ENCODE measurements around the gene PPIF. TPM values are rescaled to one million over a fixed set of nuclear protein-coding genes. Genes with fewer than 3 reads are reported as not detected.

Gene PPIF
- total RNA-seq, 2 experiments from 2014 or later, result 56.9 to 57.0 TPM

DNA sequence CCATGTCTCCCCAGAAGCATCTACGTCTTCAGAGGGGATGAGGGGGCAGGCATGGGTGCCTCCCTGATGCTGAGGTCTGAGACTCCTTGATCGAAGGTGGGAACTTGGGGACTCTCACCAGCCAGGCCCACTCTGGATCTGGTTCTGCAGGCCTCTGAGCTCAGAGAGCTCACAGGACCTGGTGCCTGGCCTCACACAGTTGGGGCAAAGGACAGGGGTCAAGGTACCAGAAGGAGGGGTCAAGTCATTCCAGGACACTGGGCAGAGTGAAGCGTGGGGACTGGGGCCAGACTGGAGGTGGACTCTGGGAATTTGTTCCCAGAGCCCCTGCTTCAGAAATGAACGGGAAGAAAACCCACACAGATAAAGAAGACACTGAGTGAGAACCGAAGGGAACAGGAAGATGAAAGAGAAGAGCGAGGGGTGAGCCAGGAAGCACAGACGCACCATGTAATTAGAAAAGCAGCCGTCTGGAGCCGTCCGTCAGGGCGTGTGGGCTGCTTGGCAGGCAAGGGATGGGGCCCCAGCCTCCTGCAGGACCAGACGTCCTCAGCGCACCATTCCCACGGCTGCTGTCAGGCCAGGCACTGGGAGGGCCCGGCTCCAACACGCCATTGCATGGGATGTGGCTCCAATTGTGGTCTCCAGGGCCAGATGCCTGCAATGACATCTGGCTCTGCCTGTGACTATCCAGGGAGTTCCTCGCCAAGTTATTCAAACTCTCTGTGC is 50.5 kb downstream of the PPIF start:
- H3K4me3 Mint-ChIP-seq, result no peak overlapping the region
- H3K4me1 Mint-ChIP-seq, result peaks cover 3% of the 10 kb centered on the region
- H3K36me3 Mint-ChIP-seq, result no peaks in the 10 kb centered on the region
- ATAC-seq (ENCODE audit: low read depth), result no peak
- H3K27ac Mint-ChIP-seq, result no peak overlapping the region
- H3K9me3 Mint-ChIP-seq, result no peaks in the 10 kb centered on the region
- H3K27me3 Mint-ChIP-seq, result no peaks in the 10 kb centered on the region
- no peak for DNase-seq
- POLR2A ChIA-PET, result no interaction called here

DNA sequence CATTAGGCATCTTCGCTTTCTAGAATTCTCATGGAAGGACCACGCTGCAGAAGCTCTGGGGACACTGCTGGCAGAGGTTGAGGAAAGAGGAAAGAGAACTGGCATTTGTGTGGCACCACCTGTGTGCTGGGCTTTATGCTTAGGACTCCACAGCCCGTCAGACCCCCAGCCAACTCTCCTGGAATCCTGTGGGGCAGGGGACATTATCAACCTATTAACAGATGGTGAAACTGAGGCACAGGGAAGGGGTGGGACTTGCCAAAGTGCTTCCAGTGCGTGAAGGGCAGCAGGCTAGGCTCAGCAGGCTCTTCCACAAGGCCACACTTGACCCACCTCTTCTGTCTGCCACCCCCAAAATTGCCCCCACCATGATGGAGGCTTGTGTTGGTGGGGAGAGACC is 51.4 kb downstream of the PPIF start:
- Mint-ChIP-seq H3K4me3 (no peak overlapping the region), H3K27ac (no peak overlapping the region), H3K36me3 (no peaks in the 10 kb centered on the region), H3K9me3 (no peaks in the 10 kb centered on the region), H3K4me1 (peaks cover 3% of the 10 kb centered on the region), H3K27me3 (no peaks in the 10 kb centered on the region)
- ATAC-seq (ENCODE audit: low read depth), result no peak
- no peak for DNase-seq
- POLR2A ChIA-PET, result no interaction called here

GRCh38 chr10:79399223-79399831 is 52.1 kb downstream of the PPIF start:
- H3K27ac Mint-ChIP-seq, result no peak overlapping the region
- no peak overlapping the region for H3K4me3 Mint-ChIP-seq
- DNase-seq, result no peak
- peaks cover 2% of the 10 kb centered on the region for H3K27me3 Mint-ChIP-seq
- peaks cover 5% of the 10 kb centered on the region for H3K4me1 Mint-ChIP-seq
- ATAC-seq (ENCODE audit: low read depth), result peak; percentile 38
- H3K9me3 Mint-ChIP-seq, result no peaks in the 10 kb centered on the region
- H3K36me3 Mint-ChIP-seq, result no peaks in the 10 kb centered on the region
- POLR2A ChIA-PET, result no interaction called here

GRCh38 chr10:79400146-79401004 is 53.1 kb downstream of the PPIF start:
- Mint-ChIP-seq H3K27me3 (peaks cover 6% of the 10 kb centered on the region), H3K9me3 (no peaks in the 10 kb centered on the region), H3K4me1 (peaks cover 7% of the 10 kb centered on the region), H3K36me3 (no peaks in the 10 kb centered on the region), H3K4me3 (no peak overlapping the region), H3K27ac (no peak overlapping the region)
- POLR2A ChIA-PET, result no interaction called here
- ATAC-seq (ENCODE audit: low read depth), result peak; percentile 59
- peak; percentile 78 for DNase-seq

DNA sequence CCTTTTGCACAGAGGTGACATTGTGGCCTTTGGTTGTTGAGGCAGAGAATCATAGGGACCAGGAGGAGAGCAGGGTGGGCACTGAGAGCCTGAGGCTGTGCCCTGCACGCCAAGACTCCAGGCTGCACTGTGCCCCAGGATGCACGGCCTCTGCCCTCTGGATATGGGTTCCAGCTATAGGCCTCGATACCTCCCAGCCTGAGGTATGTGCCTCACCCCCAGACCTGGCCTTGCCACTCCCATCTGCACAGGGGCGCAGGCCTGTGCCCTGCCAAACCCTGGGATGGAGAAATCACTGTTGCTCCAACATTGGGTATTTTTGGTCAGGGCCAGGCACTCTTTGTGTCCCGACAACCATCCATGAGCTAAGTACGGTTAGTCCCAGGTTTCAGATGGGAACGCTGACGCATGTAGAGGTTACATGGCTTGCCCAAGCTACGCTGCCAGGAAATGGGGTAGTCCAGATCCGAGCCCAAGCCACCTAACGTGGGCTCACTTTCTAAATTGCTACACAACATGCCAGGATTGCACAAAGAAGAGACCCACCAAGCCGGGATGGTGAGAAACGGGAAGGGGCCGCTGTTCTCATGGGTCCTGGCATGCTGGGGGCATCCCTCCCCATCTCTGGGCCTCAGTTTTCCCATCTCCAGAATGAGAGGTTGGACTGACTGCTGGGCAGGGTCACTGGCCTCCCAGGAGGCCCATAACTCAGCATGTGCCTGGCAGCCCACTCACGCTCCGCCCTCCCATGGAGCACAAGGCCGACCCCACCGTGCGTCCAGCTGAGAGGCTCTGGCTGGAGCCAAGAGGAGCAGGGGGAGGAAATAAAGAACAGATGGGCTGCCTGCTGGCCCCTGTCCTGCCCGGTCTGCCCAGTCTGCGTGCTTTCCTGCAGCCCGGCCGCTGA is 54.0 kb downstream of the PPIF start:
- POLR2A ChIA-PET, result no interaction called here
- peaks cover 7% of the 10 kb centered on the region for H3K4me1 Mint-ChIP-seq
- DNase-seq, result no peak
- no peaks in the 10 kb centered on the region for H3K9me3 Mint-ChIP-seq
- peaks cover 6% of the 10 kb centered on the region for H3K27me3 Mint-ChIP-seq
- no peaks in the 10 kb centered on the region for H3K36me3 Mint-ChIP-seq
- ATAC-seq (ENCODE audit: low read depth), result no peak
- H3K4me3 Mint-ChIP-seq, result no peak overlapping the region
- H3K27ac Mint-ChIP-seq, result no peak overlapping the region

GRCh38 chr10:79402625-79402946 is 55.3 kb downstream of the PPIF start:
- Mint-ChIP-seq H3K27ac (no peak overlapping the region), H3K27me3 (peaks cover 6% of the 10 kb centered on the region), H3K9me3 (no peaks in the 10 kb centered on the region), H3K4me1 (peaks cover 7% of the 10 kb centered on the region), H3K4me3 (no peak overlapping the region), H3K36me3 (no peaks in the 10 kb centered on the region)
- DNase-seq, result no peak
- POLR2A ChIA-PET, result no interaction called here
- ATAC-seq (ENCODE audit: low read depth), result no peak

GRCh38 chr10:79402951-79403350 is 55.7 kb downstream of the PPIF start:
- POLR2A ChIA-PET, result no interaction called here
- DNase-seq (no peak), ATAC-seq (ENCODE audit: low read depth) (no peak)
- Mint-ChIP-seq H3K36me3 (no peaks in the 10 kb centered on the region), H3K4me1 (peaks cover 7% of the 10 kb centered on the region), H3K27ac (no peak overlapping the region), H3K9me3 (no peaks in the 10 kb centered on the region), H3K4me3 (no peak overlapping the region), H3K27me3 (peaks cover 6% of the 10 kb centered on the region)

DNA sequence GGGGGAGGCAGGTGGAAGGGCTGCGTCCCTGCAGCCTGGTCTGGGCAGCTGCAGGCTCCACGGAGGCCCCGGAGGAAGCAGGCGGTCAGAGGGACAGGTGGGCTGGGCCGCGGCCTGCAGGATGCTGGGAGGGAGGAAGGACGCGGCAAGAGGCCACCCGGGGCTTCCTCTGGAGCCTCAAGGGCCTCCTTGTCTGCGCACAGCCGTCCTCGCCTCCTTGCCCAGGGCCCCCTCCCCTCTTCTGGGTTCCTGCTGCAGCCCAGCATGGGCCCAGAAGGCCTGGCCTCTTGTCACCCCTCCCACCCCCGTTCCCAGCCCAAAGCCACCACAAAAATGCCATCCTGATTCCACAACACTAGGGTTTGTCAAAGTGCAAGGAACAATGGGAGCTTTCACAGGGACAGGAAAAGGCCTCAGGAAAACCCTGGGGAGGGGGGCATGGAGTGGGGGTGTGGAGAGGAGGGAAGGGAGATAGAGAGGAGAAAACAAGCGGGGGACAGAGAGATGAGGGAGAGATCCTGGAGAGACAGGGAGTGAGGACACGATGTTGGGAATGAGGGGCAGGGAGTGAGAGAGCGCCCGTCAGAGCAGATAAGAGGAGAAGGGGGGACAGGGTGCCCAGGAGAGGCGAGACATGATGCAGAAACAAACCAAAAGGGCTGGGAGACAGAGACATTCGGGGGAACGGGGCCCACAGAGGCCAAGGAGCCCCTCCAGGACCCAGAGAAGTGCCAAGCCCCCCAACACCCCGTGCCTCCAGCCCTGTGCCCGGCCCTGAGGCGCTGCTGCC is 56.4 kb downstream of the PPIF start:
- Mint-ChIP-seq H3K4me3 (no peak overlapping the region), H3K36me3 (no peaks in the 10 kb centered on the region), H3K27me3 (peaks cover 6% of the 10 kb centered on the region), H3K9me3 (no peaks in the 10 kb centered on the region), H3K4me1 (peaks cover 7% of the 10 kb centered on the region), H3K27ac (no peak overlapping the region)
- POLR2A ChIA-PET, result no interaction called here
- DNase-seq (no peak), ATAC-seq (ENCODE audit: low read depth) (no peak)

DNA sequence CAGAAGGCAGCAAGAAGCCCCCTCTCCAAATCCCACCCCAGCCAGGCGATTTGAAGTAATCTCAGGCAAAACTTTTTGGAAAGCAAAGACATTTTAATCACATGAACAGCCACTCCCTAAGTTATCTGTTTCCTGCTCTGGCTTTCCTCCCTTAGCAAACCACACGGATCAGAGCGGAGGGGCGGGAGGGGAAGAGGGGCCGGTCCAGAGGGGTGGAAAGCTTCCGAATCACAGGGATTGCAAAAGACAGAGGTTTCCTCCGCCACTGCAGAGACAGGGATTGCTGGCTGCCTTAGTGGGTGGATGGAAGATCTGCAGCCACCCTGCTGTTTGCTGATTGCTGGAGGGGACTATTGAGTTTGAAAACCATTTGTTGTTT is 57.0 kb downstream of the PPIF start:
- Mint-ChIP-seq H3K27ac (no peak overlapping the region), H3K36me3 (no peaks in the 10 kb centered on the region), H3K4me1 (peaks cover 7% of the 10 kb centered on the region), H3K9me3 (no peaks in the 10 kb centered on the region), H3K4me3 (no peak overlapping the region), H3K27me3 (peaks cover 6% of the 10 kb centered on the region)
- ATAC-seq (ENCODE audit: low read depth) (no peak), DNase-seq (no peak)
- POLR2A ChIA-PET, result no interaction called here

DNA sequence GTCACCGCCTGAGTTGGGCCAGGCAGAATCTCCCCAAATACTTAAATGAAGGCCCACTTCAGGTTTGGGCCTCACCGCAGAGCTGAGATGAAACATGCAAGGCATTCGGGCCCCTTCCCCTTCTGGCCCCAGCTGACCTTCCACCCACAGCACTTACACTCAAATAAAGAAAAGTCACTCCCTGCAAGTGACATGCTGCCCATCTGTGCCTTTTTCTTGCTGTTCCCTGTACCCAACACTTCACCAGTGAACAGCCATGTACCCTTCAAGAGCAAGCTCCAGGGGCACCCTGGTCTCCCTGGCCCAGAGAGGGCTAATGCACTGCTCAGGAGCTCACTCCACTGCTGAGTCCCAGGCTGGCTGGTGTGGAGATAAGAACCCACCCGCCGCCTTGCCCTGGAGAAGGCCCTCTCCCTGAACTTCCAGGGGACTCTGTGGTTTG is 57.4 kb downstream of the PPIF start:
- H3K4me1 Mint-ChIP-seq, result peaks cover 6% of the 10 kb centered on the region
- POLR2A ChIA-PET, result no interaction called here
- DNase-seq (no peak), ATAC-seq (ENCODE audit: low read depth) (no peak)
- no peaks in the 10 kb centered on the region for H3K9me3 Mint-ChIP-seq
- no peak overlapping the region for H3K4me3 Mint-ChIP-seq
- H3K27me3 Mint-ChIP-seq, result peaks cover 6% of the 10 kb centered on the region
- no peaks in the 10 kb centered on the region for H3K36me3 Mint-ChIP-seq
- no peak overlapping the region for H3K27ac Mint-ChIP-seq
